ENCODE measurements around the gene PM20D1.

PM20D1 gene

GRCh38 chr1:205856433-205856832 is 6.5 kb upstream of the PM20D1 start:
- no peak overlapping the region for H3K4me3 ChIP-seq (ENCODE audit: low read depth, low read length)
- in situ Hi-C loops (cut with HindIII; ENCODE audit: low sequenced_read_pairs) = no loop called here
- no peak for TF ChIP-seq CTCF (IDR thresholded peaks at IDR 0.05; ENCODE audit: low read depth, low read length)
- DNase-seq (ENCODE audit: low read depth, low spot score) = no peak

- no peak for DNase-seq (ENCODE audit: low read depth, low spot score)
- no peak overlapping the region for H3K4me3 ChIP-seq (ENCODE audit: low read depth, low read length)
- TF ChIP-seq CTCF (IDR thresholded peaks at IDR 0.05; ENCODE audit: low read depth, low read length) = no peak
- in situ Hi-C loops (cut with HindIII; ENCODE audit: low sequenced_read_pairs) = no loop called here
Observed at GRCh38 chr1:205852969-205853368, 3.0 kb upstream of the PM20D1 start.

GRCh38 chr1:205851993-205852392 is 2.1 kb upstream of the PM20D1 start:
- no peak for DNase-seq (ENCODE audit: low read depth, low spot score)
- in situ Hi-C loops (cut with HindIII; ENCODE audit: low sequenced_read_pairs) = no loop called here
- TF ChIP-seq CTCF (IDR thresholded peaks at IDR 0.05; ENCODE audit: low read depth, low read length) = no peak
- no peak overlapping the region for H3K4me3 ChIP-seq (ENCODE audit: low read depth, low read length)

- in situ Hi-C loops (cut with HindIII; ENCODE audit: low sequenced_read_pairs) = no loop called here
- no peak overlapping the region for H3K4me3 ChIP-seq (ENCODE audit: low read depth, low read length)
- no peak for DNase-seq (ENCODE audit: low read depth, low spot score)
- TF ChIP-seq CTCF (IDR thresholded peaks at IDR 0.05; ENCODE audit: low read depth, low read length) = no peak
Observed at GRCh38 chr1:205843036-205843859, 6.7 kb downstream of the PM20D1 start.

GRCh38 chr1:205842229-205842628 is 7.7 kb downstream of the PM20D1 start:
- no peak overlapping the region for H3K4me3 ChIP-seq (ENCODE audit: low read depth, low read length)
- no peak for DNase-seq (ENCODE audit: low read depth, low spot score)
- TF ChIP-seq CTCF (IDR thresholded peaks at IDR 0.05; ENCODE audit: low read depth, low read length) = no peak
- in situ Hi-C loops (cut with HindIII; ENCODE audit: low sequenced_read_pairs) = no loop called here

GRCh38 chr1:205840146-205840923 is 9.6 kb downstream of the PM20D1 start:
- in situ Hi-C loops (cut with HindIII; ENCODE audit: low sequenced_read_pairs) = no loop called here
- TF ChIP-seq CTCF (IDR thresholded peaks at IDR 0.05; ENCODE audit: low read depth, low read length) = no peak
- DNase-seq (ENCODE audit: low read depth, low spot score) = no peak
- no peak overlapping the region for H3K4me3 ChIP-seq (ENCODE audit: low read depth, low read length)

Data from astrocyte of the spinal cord (primary cell).